Activated T-helper 1 cell treated with anti-CD3 and anti-CD28 coated beads, Interleukin-12 subunit alpha, Interleukin-12 subunit beta, Interleukin-2, Interleukin-4 antibody, amounts not matched to agents 30 ng/mL and 10 ng/mL and 1 ng/mL, durations not matched to agents 14 hours and 24 hours and 36 hours (primary cell): Measurements from ENCODE around the gene CTXN1. TPM values are rescaled to one million over a fixed set of nuclear protein-coding genes. Genes with fewer than 3 reads are reported as not detected.

Source experiments
- total RNA-seq: library from RNA; stranded (reverse); gene quantifications from 2 replicates; pipeline ENCODE4 v1.2.3, GENCODE V29; 2022

The CTXN1 gene
- total RNA-seq, 1 donor from 2014 or later, result 2.6 TPM

Other genes starting within 250 kb of the CTXN1 start
- not detected in 2 replicates for gene MCEMP1, start 249.0 kb downstream of the CTXN1 start, total RNA-seq
- 72.2 and 86.8 TPM in 2 replicates for gene TRAPPC5, start 245.3 kb downstream of the CTXN1 start, total RNA-seq
- not detected in 2 replicates for gene FCER2, start 224.0 kb downstream of the CTXN1 start, total RNA-seq
- gene CLEC4G, start 194.0 kb downstream of the CTXN1 start, total RNA-seq, result not detected in 2 replicates
- gene CD209, start 178.6 kb downstream of the CTXN1 start, total RNA-seq, result not detected in 2 replicates
- not detected in 2 replicates for gene CLEC4M, start 162.9 kb downstream of the CTXN1 start, total RNA-seq
- gene EVI5L, start 95.9 kb downstream of the CTXN1 start, total RNA-seq, result 4.4 TPM in 2 replicates
- 0.05 and 0.17 TPM in 2 replicates for gene PRR36, start 51.7 kb downstream of the CTXN1 start, total RNA-seq
- gene LRRC8E, start 37.6 kb downstream of the CTXN1 start, total RNA-seq, result not detected in 2 replicates
- gene MAP2K7, start 22.3 kb downstream of the CTXN1 start, total RNA-seq, result 47.6 and 51.9 TPM in 2 replicates
- 6.9 and 7.5 TPM in 2 replicates for gene TGFBR3L, start 11.3 kb downstream of the CTXN1 start, total RNA-seq
- 21.3 and 22.4 TPM in 2 replicates for gene SNAPC2, start 5.8 kb downstream of the CTXN1 start, total RNA-seq
- gene TIMM44, start 17.5 kb upstream of the CTXN1 start, total RNA-seq, result 114 and 120 TPM in 2 replicates
- 182 and 186 TPM in 2 replicates for gene ELAVL1, start 79.5 kb upstream of the CTXN1 start, total RNA-seq
- not detected in 2 replicates for gene CCL25, start 126.6 kb upstream of the CTXN1 start, total RNA-seq
- not detected in 2 replicates for gene FBN3, start 223.5 kb upstream of the CTXN1 start, total RNA-seq